ENCODE data around the gene KHDRBS2. TPM values are rescaled to one million over a fixed set of nuclear protein-coding genes. Genes with fewer than 3 reads are reported as not detected.

KHDRBS2 gene
- total and polyA plus RNA-seq, 2 of the 13 experiments (the other 11 are each of a cell fraction or from before 2014, with no cell fraction given) = not detected

DNA sequence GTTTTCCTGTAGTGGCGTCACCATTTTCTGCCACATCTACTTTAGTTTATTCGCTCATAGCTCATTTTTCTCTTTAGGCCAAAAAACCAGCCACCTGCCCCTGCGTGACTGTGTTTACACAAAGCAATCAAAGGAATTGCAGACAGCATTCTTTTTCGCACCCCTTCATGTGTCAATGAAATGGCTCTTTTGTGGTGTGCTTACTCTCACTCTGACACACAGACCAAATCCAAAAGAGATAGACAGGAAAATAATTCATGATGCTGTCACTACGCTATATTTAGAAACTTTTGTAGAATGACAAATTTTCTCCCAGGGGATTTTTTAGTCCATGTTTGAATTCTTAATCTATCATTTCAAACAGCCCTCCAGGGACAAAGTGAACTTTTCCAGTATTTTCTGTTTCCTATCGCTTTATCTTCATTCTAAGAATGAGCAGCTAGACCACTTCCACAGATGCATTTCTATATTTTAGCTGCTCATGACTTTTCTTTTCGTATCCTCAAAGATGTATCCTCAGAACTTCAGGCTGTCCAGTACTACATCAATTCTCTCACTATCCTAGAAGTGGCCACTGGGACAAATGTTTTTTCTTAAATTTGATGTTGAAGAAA lies 37.9 kb upstream of the KHDRBS2 start:
- ChIA-PET POLR2A (no interaction called here), CTCF (ENCODE audit: low intra/inter-chr PET ratio, low total read pairs) (no interaction called here)
- H2AFZ ChIP-seq (ENCODE audit: low read length) = no peak overlapping the region
- BruUV-seq (replicated peaks) = no TSS peak
- no peak for ATAC-seq
- H3K4me2 ChIP-seq (ENCODE audit: low read depth, low read length) = no peak overlapping the region
- TF ChIP-seq ZKSCAN8 (CRISPR knock-in tag; IDR thresholded peaks at IDR 0.05; ENCODE audit: borderline replicate concordance) = no peak
- no peak for TF ChIP-seq ZNF746 (CRISPR knock-in tag; IDR thresholded peaks at IDR 0.05)
- no peak for TF ChIP-seq PRMT3 (CRISPR knock-in tag; IDR thresholded peaks at IDR 0.05; ENCODE audit: borderline replicate concordance, low read depth)
- TF ChIP-seq GATA4 (IDR thresholded peaks at IDR 0.05; ENCODE audit: borderline replicate concordance, low read depth) = no peak
- TF ChIP-seq ATRX (CRISPR knock-in tag; IDR thresholded peaks at IDR 0.05; ENCODE audit: borderline replicate concordance) = no peak
- no peaks in the 10 kb centered on the region for H3K27me3 ChIP-seq (ENCODE audit: control insufficient read depth in 1 of 2, insufficient read depth in 2 of 2, low read length in 2 of 2)
- no peak overlapping the region for H3K9ac ChIP-seq (ENCODE audit: insufficient read depth, low read depth, low read length)
- H3K9me3 ChIP-seq (ENCODE audit: low read length) = no peaks in the 10 kb centered on the region
- FAIRE-seq = no peak
- H3K79me2 ChIP-seq (ENCODE audit: insufficient read depth, low read length) = no peaks in the 10 kb centered on the region
- H4K20me1 ChIP-seq (ENCODE audit: insufficient read depth, low read length) = no peaks in the 10 kb centered on the region
- in situ Hi-C loops (cut with HindIII; ENCODE audit: extremely low pct_ligation_motif_present, low pct_unique_long_range_greater_than_20kb) = no loop called here
- intact Hi-C loops (cut with micrococcal nuclease; ENCODE audit: unreplicated experiment) = no loop called here
- DNase-seq (ENCODE audit: low spot score) = no peak
- H3K36me3 ChIP-seq (replicated peaks in 1 of 2; ENCODE audit: control insufficient read depth in 1 of 2, insufficient read depth in 2 of 2, low read length in 2 of 2) = no peaks in the 10 kb centered on the region
- no peak overlapping the region for H3K27ac ChIP-seq (ENCODE audit: extremely low read length, insufficient read depth, low read length)
- 15% methylated on average over 7 of the region's 7 CpGs for WGBS (ENCODE audit: low lambda C conversion rate)
- H3K4me3 ChIP-seq (replicated peaks in 1 of 3; ENCODE audit: insufficient read depth in 1 of 3, low read depth in 2 of 3, low read length in 3 of 3) = no peak overlapping the region
- H3K4me1 ChIP-seq (ENCODE audit: insufficient read depth, low read length) = no peaks in the 10 kb centered on the region

DNA sequence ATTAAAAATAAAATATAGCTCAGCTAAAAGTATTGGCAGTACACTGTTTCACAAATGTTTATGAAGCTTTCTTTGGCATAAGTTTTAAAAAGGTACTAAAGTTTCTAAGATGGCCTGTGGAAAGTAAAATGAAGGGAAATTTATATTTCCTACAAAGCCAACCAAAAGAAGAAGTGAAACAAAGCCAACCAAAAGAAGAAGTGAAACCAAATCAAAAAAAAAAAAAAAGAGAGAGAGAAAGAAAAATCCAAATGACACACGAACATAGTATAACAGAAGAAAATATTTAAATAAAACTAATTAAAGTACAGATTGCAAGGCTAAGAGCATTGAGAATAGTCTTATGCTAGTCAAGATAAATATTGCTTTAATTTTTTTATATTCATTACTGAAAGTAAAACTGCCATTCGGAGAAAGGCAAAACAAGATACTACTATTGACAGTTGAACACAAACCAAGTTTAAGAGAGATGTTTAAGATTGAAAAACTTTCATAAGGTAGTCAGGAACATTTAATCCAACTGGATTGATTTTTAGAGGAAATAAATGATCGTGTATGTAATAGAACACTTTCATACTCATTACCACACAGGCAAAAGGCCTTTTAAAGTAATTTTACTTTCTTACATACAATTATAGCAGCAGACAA lies 12.8 kb upstream of the KHDRBS2 start:
- TF ChIP-seq ZNF670 (CRISPR knock-in tag; IDR thresholded peaks at IDR 0.05; ENCODE audit: borderline replicate concordance) (no peak), POLR2AphosphoS5 (IDR thresholded peaks at IDR 0.05; ENCODE audit: low read depth, low read length) (no peak)
- TF ChIP-seq, protein P1, sequence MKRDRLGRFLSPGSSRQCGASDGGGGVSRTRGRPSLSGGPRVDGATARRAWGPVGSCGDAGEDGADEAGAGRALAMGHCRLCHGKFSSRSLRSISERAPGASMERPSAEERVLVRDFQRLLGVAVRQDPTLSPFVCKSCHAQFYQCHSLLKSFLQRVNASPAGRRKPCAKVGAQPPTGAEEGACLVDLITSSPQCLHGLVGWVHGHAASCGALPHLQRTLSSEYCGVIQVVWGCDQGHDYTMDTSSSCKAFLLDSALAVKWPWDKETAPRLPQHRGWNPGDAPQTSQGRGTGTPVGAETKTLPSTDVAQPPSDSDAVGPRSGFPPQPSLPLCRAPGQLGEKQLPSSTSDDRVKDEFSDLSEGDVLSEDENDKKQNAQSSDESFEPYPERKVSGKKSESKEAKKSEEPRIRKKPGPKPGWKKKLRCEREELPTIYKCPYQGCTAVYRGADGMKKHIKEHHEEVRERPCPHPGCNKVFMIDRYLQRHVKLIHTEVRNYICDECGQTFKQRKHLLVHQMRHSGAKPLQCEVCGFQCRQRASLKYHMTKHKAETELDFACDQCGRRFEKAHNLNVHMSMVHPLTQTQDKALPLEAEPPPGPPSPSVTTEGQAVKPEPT (CRISPR knock-in tag; IDR thresholded peaks at IDR 0.05; ENCODE audit: low read depth) = no peak
- TF ChIP-seq, protein P2, sequence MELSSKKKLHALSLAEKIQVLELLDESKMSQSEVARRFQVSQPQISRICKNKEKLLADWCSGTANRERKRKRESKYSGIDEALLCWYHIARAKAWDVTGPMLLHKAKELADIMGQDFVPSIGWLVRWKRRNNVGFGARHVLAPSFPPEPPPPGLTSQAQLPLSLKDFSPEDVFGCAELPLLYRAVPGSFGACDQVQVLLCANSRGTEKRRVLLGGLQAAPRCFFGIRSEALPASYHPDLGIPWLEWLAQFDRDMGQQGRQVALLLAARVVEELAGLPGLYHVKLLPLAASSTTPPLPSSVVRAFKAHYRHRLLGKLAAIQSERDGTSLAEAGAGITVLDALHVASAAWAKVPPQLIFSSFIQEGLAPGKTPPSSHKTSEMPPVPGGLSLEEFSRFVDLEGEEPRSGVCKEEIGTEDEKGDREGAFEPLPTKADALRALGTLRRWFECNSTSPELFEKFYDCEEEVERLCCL (CRISPR knock-in tag; IDR thresholded peaks at IDR 0.05; ENCODE audit: borderline replicate concordance) = no peak
- Histone ChIP-seq H3K4me1 (ENCODE audit: insufficient read depth, low read length) (no peaks in the 10 kb centered on the region), H3K9ac (ENCODE audit: insufficient read depth, low read depth, low read length) (no peak overlapping the region), H3K27ac (ENCODE audit: extremely low read length, insufficient read depth, low read length) (no peak overlapping the region), H4K20me1 (ENCODE audit: insufficient read depth, low read length) (no peaks in the 10 kb centered on the region), H2AFZ (ENCODE audit: low read length) (no peak overlapping the region), H3K4me2 (ENCODE audit: low read depth, low read length) (no peak overlapping the region), H3K36me3 (replicated peaks in 1 of 2; ENCODE audit: control insufficient read depth in 1 of 2, insufficient read depth in 2 of 2, low read length in 2 of 2) (no peaks in the 10 kb centered on the region), H3K27me3 (ENCODE audit: control insufficient read depth in 1 of 2, insufficient read depth in 2 of 2, low read length in 2 of 2) (no peaks in the 10 kb centered on the region), H3K79me2 (ENCODE audit: insufficient read depth, low read length) (no peaks in the 10 kb centered on the region), H3K4me3 (replicated peaks in 1 of 3; ENCODE audit: insufficient read depth in 1 of 3, low read depth in 2 of 3, low read length in 3 of 3) (no peak overlapping the region), H3K9me3 (ENCODE audit: low read length) (no peaks in the 10 kb centered on the region)
- CTCF ChIA-PET (ENCODE audit: low intra/inter-chr PET ratio, low total read pairs) = no interaction called here
- in situ Hi-C loops (cut with HindIII; ENCODE audit: extremely low pct_ligation_motif_present, low pct_unique_long_range_greater_than_20kb) (no loop called here), intact Hi-C loops (cut with micrococcal nuclease; ENCODE audit: unreplicated experiment) (no loop called here)
- WGBS (ENCODE audit: low lambda C conversion rate) = 19% methylated on average over 3 of the region's 3 CpGs
- BruUV-seq (replicated peaks) = no TSS peak
- POLR2A ChIA-PET = no interaction called here
- ATAC-seq (no peak), DNase-seq (ENCODE audit: low spot score) (no peak), FAIRE-seq (no peak)

Measured in HepG2 (cell line).